AG09319 (cell line): ENCODE data around the gene ASPRV1.

Experiments used
- DNase-seq: peaks from one replicate; pipeline ENCODE4 v3.0.0-alpha.2; 2010; ENCODE audit warnings: low read depth; ENCODE audit errors: extremely low read depth
- TF ChIP-seq, protein P1 (sequence below): IDR thresholded peaks from 2 replicates; pipeline ENCODE4 v1.5.1; 2011; ENCODE audit warnings: low read depth, mild to moderate bottlenecking, inconsistent platforms, low read length, moderate library complexity

Gene ASPRV1

DNA sequence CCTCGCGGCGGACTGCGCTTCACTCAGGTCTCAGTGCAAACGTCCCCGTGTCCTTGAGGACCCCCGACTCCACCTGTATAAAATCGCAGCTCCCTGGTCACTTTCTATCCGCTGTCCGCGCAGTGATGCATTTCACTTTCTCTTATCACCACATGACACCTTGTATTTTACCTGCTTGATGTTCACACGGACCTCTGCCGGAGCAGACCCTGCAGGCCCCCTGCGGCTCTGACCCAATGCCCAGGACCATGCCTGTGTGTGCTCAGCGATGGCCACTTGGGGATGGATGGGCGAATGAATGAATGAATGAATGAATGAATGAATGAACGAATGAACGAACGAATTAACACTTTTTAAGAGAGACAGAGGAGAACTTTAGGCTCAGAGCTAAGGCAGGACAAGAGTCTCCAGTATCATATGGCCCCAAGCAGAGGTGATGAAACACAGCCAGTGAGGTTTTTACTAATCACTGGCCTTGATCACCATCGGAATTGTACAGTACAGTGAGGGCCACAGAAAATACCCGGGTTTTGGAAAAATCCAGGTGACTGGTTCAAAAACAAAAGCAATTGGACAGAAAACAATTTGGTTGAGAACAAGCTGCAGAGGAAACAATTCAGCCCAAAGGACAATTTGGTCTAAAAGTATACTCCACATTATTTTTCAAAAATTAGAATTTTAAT lies 12.3 kb downstream of the ASPRV1 start:
- no peak for DNase-seq
- TF ChIP-seq, protein P1, sequence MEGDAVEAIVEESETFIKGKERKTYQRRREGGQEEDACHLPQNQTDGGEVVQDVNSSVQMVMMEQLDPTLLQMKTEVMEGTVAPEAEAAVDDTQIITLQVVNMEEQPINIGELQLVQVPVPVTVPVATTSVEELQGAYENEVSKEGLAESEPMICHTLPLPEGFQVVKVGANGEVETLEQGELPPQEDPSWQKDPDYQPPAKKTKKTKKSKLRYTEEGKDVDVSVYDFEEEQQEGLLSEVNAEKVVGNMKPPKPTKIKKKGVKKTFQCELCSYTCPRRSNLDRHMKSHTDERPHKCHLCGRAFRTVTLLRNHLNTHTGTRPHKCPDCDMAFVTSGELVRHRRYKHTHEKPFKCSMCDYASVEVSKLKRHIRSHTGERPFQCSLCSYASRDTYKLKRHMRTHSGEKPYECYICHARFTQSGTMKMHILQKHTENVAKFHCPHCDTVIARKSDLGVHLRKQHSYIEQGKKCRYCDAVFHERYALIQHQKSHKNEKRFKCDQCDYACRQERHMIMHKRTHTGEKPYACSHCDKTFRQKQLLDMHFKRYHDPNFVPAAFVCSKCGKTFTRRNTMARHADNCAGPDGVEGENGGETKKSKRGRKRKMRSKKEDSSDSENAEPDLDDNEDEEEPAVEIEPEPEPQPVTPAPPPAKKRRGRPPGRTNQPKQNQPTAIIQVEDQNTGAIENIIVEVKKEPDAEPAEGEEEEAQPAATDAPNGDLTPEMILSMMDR, result no peak

DNA sequence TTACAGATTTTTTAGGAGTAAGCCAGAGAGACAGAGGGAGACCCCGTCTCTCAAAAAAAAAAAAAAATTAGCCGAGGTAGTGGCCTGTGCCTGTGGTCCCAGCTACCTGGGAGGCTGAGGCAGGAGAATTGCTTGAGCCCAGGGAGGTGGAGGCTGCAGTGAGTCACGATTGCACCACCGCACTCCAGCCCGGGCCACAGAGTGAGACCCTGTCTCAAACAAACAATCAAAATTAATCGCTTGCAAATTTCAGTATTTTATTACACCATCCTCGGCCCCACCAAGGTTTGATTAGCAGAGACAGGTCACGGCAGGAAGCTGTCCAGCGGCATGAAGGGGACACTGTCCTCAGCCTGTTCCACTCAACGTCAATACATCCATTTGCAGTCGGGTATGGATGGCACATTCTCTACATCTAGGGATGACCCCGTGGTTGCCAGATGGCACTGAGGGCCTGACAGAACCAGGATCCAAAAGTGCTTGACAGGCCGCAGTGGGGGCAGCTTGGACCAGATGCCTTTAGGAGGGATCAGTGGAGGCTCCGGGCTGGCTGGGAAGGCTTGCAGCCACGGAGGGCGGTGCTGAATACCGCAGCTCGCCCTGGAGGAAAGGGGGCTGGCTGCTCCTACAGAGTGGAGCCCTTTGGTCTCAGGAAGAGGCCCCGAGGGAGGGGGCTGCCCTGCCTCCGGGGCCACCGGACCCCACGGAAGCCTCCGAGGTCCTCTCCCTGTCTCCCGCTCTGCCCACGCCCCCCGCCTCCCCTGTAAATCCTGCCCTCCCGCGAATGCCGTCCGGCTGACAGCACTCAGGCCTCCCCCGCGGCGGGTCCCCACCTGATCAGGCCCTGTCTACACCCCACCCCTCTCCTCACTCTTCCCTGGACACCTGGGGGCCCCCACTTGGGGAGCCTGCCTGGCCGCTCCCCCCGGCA lies 13.1 kb downstream of the ASPRV1 start:
- no peak for DNase-seq
- TF ChIP-seq, protein P1, result no peak

DNA sequence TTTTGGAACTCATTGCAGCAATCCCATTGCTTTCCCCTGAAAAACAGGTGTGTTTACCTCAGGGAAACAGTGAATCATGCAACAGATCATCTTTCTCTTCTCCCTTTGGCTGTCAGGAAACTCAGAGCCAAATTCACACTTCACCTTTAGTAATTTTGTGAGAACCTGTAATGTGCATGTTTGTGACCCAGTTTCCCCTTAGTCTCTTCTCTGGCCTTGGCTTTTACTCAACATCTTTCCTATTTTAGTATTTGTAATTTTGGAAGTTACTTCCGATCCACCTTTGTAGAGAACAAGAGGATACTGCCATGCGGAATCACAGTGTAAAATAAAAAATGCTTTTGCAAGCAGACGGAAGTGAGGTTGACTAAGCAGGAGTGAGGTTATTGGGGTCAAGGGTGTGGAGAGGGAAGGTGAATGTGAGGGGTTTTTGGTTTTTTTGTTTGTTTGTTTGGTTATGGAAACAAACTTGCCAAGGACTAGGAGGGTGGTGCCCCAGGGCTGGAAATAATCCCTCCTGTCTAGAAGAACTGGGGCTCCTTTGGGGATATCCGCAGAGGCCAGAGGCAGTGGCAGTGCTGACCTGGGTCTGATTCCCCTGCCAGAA lies 14.0 kb downstream of the ASPRV1 start:
- TF ChIP-seq, protein P1, result no peak
- DNase-seq, result no peak

DNA sequence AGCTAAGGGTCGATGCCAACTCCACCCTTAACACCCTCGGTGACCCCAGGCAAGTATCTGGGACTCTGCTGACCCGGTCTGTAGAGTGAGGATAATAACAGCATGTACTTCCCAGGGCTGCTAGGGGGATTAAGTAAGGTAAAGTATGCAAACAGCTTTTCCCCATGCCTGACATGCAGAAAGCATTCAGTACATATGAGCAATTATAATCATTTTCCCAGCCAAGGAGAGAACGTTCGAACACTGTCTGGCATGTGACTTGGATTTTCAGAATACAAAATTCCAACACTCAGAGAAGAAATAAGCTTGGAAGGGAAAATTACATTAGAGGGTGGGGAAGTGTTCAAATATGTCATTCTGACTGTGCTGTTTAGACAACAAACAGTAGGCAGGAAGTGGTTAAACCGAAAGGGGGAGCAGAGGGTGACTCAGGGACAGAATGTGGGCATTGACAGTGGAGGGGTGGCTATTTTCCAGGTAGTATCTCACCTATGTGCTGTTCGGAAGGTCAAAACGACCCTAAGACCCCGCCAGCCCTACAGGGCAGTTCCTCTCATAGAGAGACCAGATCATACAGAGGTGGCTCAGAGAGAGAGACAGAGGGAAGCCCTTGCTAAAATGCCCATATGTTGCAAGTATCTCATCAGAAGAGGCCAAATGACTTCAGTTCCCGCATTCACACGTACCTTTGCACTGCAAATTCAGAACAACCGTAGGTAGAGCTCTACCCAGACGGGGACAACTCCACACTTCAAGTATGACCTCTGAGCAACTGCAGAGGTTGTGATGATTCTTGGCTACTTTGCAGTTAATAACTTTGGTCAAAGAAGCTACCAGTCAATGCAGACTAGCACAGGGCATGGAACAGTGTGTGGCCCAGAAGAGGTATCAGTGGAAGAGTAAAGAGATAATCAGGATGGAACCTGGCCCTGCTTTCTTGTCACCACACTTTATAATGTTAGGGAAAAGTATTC lies 14.8 kb downstream of the ASPRV1 start:
- no peak for DNase-seq
- TF ChIP-seq, protein P1, result no peak

DNA sequence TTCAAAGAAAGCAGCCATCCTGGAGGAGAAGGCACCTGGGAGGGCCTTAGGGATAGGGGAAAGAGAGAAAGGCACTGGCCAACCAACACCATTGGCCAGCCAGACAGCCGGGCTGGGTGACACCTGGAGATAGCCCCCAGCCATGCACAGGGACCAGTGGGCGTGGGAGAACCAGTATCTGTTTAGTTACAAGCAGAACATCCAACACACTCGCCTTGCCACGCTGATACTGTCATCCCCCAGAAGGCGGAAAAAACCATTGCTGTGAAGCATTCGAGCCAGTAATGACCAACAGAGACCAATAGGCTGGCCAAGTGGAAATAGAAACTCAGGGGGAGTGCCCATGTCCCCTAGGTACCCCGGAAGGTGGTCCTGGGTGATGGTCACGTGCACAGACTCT lies 15.5 kb downstream of the ASPRV1 start:
- TF ChIP-seq, protein P1, result no peak
- DNase-seq, result no peak

DNA sequence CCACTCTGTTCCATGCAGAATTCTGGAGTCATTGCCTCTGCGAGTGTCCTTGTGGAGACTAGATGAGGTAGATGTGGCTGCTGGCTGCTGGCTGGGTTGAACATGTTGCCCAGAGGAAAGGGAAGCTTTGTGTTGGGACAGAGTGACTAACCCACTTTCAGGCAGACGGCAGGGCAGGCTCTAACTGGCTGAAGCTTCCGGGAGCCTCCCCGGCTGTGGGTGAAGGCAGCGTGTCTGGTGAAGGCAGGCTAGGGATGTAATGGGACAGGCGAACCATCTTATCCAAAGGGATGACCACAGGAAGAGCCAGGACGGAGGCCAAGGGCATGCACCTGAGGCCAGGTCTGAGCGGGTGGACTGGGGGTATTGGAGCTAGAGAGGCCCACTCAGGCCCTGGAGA lies 16.0 kb downstream of the ASPRV1 start:
- TF ChIP-seq, protein P1, result no peak
- no peak for DNase-seq
